ENCODE results near the gene SETBP1. TPM values are rescaled to one million over a fixed set of nuclear protein-coding genes. Genes with fewer than 3 reads are reported as not detected.

The SETBP1 gene
- total RNA-seq, 1 donor from 2014 or later = 25.8 TPM

- Histone ChIP-seq H3K27me3 (ENCODE audit: low read depth) (no peaks in the 10 kb centered on the region), H3K4me1 (peaks cover 8% of the 10 kb centered on the region), H3K9me3 (no peaks in the 10 kb centered on the region), H3K36me3 (no peaks in the 10 kb centered on the region), H3K4me3 (no peak overlapping the region), H3K27ac (no peak overlapping the region)
- no peak for TF ChIP-seq CTCF (IDR thresholded peaks at IDR 0.05)
- intact Hi-C loops (cut with DNase I) = no loop called here
- DNase-seq = no peak
- no peak for ATAC-seq
These were observed 137.3 kb downstream of the SETBP1 start for GRCh38 chr18:44817831-44818473.

DNA sequence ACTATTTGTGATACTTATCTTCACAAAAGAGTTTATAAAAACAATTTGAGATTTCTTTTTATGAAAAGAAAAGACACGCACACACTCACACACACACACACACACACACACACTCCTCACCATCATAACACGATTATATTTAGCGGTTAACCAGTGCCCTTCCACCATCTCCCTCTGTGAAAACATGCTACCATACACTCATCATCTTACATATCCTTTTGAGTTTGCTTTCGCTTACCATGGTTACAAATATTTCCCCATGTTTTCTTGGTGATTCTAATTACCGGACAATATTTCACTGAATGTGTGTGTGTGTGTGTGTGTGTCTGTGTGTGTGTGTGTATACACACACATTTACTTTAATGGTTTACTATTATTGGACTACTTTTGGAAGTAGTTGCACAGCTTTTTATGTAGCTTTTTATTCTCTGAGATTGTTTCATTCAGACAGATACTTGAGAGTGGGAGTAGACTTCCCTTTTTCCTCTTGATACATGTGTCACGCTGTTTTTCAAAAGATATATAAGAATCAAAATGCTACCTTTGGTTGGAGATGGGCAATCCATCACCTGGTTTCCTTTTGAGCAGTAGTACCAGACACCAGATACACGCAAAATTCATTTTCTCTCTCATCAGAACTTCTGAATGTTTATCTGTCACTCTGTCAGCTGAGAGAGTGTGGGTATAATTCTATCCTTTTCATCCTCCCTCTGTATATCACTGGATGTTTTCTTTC lies 138.1 kb downstream of the SETBP1 start:
- H3K4me1 ChIP-seq = peaks cover 8% of the 10 kb centered on the region
- ATAC-seq = no peak
- intact Hi-C loops (cut with DNase I) = no loop called here
- H3K36me3 ChIP-seq = no peaks in the 10 kb centered on the region
- DNase-seq = no peak
- H3K4me3 ChIP-seq = no peak overlapping the region
- no peaks in the 10 kb centered on the region for H3K27me3 ChIP-seq (ENCODE audit: low read depth)
- no peaks in the 10 kb centered on the region for H3K9me3 ChIP-seq
- TF ChIP-seq CTCF (IDR thresholded peaks at IDR 0.05) = no peak
- H3K27ac ChIP-seq = no peak overlapping the region

- intact Hi-C loops (cut with DNase I) = no loop called here
- Histone ChIP-seq H3K27ac (no peak overlapping the region), H3K9me3 (no peaks in the 10 kb centered on the region), H3K4me1 (peaks cover 8% of the 10 kb centered on the region), H3K36me3 (no peaks in the 10 kb centered on the region), H3K27me3 (ENCODE audit: low read depth) (no peaks in the 10 kb centered on the region), H3K4me3 (no peak overlapping the region)
- DNase-seq (no peak), ATAC-seq (peak in 1 of 2 donors; percentile 15)
- no peak for TF ChIP-seq CTCF (IDR thresholded peaks at IDR 0.05)
These were observed 139.3 kb downstream of the SETBP1 start for GRCh38 chr18:44819944-44820510.

- intact Hi-C loops (cut with DNase I) = no loop called here
- peaks cover 18% of the 10 kb centered on the region for H3K4me1 ChIP-seq
- no peaks in the 10 kb centered on the region for H3K27me3 ChIP-seq (ENCODE audit: low read depth)
- no peak for ATAC-seq
- H3K4me3 ChIP-seq = no peak overlapping the region
- DNase-seq = no peak
- H3K9me3 ChIP-seq = no peaks in the 10 kb centered on the region
- H3K36me3 ChIP-seq = no peaks in the 10 kb centered on the region
- H3K27ac ChIP-seq = no peak overlapping the region
- no peak for TF ChIP-seq CTCF (IDR thresholded peaks at IDR 0.05)
These were observed 141.2 kb downstream of the SETBP1 start for GRCh38 chr18:44821924-44822323.

DNA sequence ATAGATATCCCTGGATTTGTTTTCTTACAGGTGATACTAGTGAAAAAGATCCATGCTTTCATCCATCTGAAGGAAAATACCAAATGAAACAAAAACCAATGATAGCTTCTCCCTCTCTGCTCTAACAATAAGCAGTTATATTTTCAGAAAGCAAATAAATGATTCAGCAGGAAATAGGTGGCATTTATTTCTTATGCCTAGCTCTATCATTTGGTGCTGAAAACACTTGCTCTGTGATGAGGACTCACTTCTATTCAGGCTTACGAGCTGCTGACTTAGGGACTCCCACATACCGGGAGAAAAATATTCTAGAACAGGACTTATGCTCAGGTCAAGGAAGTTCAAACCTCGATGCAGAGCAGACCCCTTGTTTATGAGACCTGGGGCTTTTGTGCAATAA lies 142.6 kb downstream of the SETBP1 start:
- DNase-seq = no peak
- no peak for TF ChIP-seq CTCF (IDR thresholded peaks at IDR 0.05)
- Histone ChIP-seq H3K27me3 (ENCODE audit: low read depth) (no peaks in the 10 kb centered on the region), H3K9me3 (no peaks in the 10 kb centered on the region), H3K27ac (no peak overlapping the region), H3K36me3 (no peaks in the 10 kb centered on the region), H3K4me3 (no peak overlapping the region), H3K4me1 (peaks cover 27% of the 10 kb centered on the region)
- no peak for ATAC-seq
- intact Hi-C loops (cut with DNase I) = no loop called here

All from lower lobe of right lung (tissue), 2 donors.